AG09309 (cell line): ENCODE measurements around the gene TGFBRAP1.

Experiments
- DNase-seq: peaks from one replicate; pipeline ENCODE4 v3.0.0-alpha.2; 2010; ENCODE audit warnings: low read depth
- H3K4me3 ChIP-seq: 2 replicates; pipeline ENCODE4 v1.5.1; 2011; ENCODE audit warnings: mild to moderate bottlenecking, low read depth, low read length, moderate library complexity; ENCODE audit not compliant: control insufficient read depth
- CTCF ChIP-seq: IDR thresholded peaks from 2 replicates; pipeline ENCODE4 v1.5.1; 2011; ENCODE audit warnings: mild to moderate bottlenecking, low read depth, low read length, inconsistent platforms; ENCODE audit not compliant: insufficient read depth, control insufficient read depth; ENCODE audit errors: missing control alignments

Gene TGFBRAP1

GRCh38 chr2:105248316-105249070, 81.0 kb downstream of the TGFBRAP1 start:
- no peak overlapping the region for H3K4me3 ChIP-seq
- TF ChIP-seq CTCF, result no peak
- no peak for DNase-seq

- H3K4me3 ChIP-seq, result no peak overlapping the region
- no peak for DNase-seq
- no peak for TF ChIP-seq CTCF
Observed at GRCh38 chr2:105244451-105244850, 85.1 kb downstream of the TGFBRAP1 start.

GRCh38 chr2:105243961-105244360, 85.6 kb downstream of the TGFBRAP1 start:
- peak; percentile 19 for TF ChIP-seq CTCF
- no peak overlapping the region for H3K4me3 ChIP-seq
- no peak for DNase-seq

GRCh38 chr2:105242286-105242993, 87.1 kb downstream of the TGFBRAP1 start:
- H3K4me3 ChIP-seq, result no peak overlapping the region
- no peak for DNase-seq
- no peak for TF ChIP-seq CTCF

DNA sequence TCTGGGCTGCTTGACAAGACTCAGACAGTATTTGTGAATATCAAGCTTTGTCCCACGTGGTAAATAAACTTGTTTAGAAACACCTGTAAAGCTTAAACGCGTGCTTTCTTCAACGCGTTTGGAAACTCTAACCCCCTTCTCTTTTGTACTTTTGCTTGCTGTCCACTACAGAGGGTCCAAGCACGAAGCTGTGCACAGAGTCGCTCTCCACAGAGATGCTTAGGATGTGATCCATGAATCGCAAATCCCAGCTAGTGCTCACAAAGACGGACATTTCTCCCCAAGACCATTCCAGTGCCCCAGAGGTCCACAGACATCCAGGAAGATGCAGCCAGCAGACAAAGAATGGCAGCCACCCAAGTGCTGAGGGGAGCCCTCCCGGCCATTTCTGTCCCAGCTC, 88.1 kb downstream of the TGFBRAP1 start, which contains the start of gene GPR45:
Gene GPR45 (plus strand): TSS at position 301 of the 400 bp plus-strand sequence. CDS start 116 bp downstream, outside the sequence.
- no peak for TF ChIP-seq CTCF
- no peak for DNase-seq
- H3K4me3 ChIP-seq, result no peak within 1 kb of the TSS

DNA sequence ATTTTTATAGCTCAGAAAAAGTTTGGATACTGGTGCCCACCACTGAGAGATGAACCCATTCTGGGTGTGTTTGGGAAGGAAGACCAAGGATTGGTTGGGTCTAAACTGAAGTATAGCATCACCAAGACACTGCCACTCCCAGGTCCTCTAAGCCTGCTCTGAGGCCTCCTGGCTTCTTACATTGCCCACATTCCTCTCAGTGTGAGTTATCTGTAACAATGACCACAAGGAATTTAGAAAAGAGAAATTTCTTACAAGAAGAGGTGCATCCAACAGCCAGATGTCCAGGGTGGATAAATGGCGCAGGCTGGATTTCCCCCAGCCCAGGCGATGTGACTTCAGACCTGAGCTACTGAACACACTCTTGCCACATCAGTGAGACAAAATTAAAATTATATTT, 89.6 kb downstream of the TGFBRAP1 start:
- DNase-seq, result peak; percentile 88
- TF ChIP-seq CTCF, result no peak
- no peak overlapping the region for H3K4me3 ChIP-seq
